Dedifferentiated amniotic fluid mesenchymal stem cell (primary cell): ENCODE results near the gene SLC7A5.
"Not testable (repeated sequence)": the region's sequence is repeated elsewhere in the genome, so short reads cannot be mapped to it uniquely, and the experiment has no call there.

ENCODE experiments used
- DNase-seq: peaks from one replicate; pipeline ENCODE4 v3.0.0-alpha.2; 2016; ENCODE audit errors: extremely low spot score

The SLC7A5 gene

GRCh38 chr16:87869061-87869878 is at the start of gene SLC7A5:
TSS of gene SLC7A5 (minus strand) at chr16:87869507. CDS start at chr16:87869422, 85 bp downstream.
- DNase-seq: peak; percentile 64

GRCh38 chr16:87918338-87918737 is 49.0 kb upstream of the SLC7A5 start:
- no peak for DNase-seq

GRCh38 chr16:87917503-87917902 is 48.2 kb upstream of the SLC7A5 start:
- DNase-seq: no peak

- DNase-seq: no peak
These were observed 45.5 kb upstream of the SLC7A5 start for GRCh38 chr16:87914812-87915211.

GRCh38 chr16:87914021-87914725 is 44.9 kb upstream of the SLC7A5 start:
- not testable (repeated sequence) for DNase-seq

GRCh38 chr16:87912691-87913090 is 43.4 kb upstream of the SLC7A5 start:
- not testable (repeated sequence) for DNase-seq

- not testable (repeated sequence) for DNase-seq
These were observed 41.9 kb upstream of the SLC7A5 start for GRCh38 chr16:87911106-87911763.

- peak; percentile 27 for DNase-seq
These were observed 40.1 kb upstream of the SLC7A5 start for GRCh38 chr16:87909203-87909935.

- not testable (repeated sequence) for DNase-seq
These were observed 38.8 kb upstream of the SLC7A5 start for GRCh38 chr16:87908101-87908500.

GRCh38 chr16:87905521-87905920 is 36.2 kb upstream of the SLC7A5 start:
- DNase-seq: not testable (repeated sequence)

- DNase-seq: not testable (repeated sequence)
These were observed 35.7 kb upstream of the SLC7A5 start for GRCh38 chr16:87904963-87905362.

- not testable (repeated sequence) for DNase-seq
These were observed 31.2 kb upstream of the SLC7A5 start for GRCh38 chr16:87900489-87900888.

GRCh38 chr16:87897521-87898505 is 28.5 kb upstream of the SLC7A5 start:
- no peak for DNase-seq

- not testable (repeated sequence) for DNase-seq
These were observed 27.7 kb upstream of the SLC7A5 start for GRCh38 chr16:87896924-87897520.

GRCh38 chr16:87896176-87896890 is 27.0 kb upstream of the SLC7A5 start:
- not testable (repeated sequence) for DNase-seq

- DNase-seq: peak; percentile 32
These were observed 26.4 kb upstream of the SLC7A5 start for GRCh38 chr16:87895641-87896141.

- not testable (repeated sequence) for DNase-seq
These were observed 24.7 kb upstream of the SLC7A5 start for GRCh38 chr16:87894005-87894404.

- DNase-seq: no peak
These were observed 22.5 kb upstream of the SLC7A5 start for GRCh38 chr16:87891764-87892163.

- DNase-seq: not testable (repeated sequence)
These were observed 20.5 kb upstream of the SLC7A5 start for GRCh38 chr16:87889762-87890161.
